ENCODE data around the gene TYW1B. TPM values are rescaled to one million over a fixed set of nuclear protein-coding genes. Genes with fewer than 3 reads are reported as not detected.
"Not testable (repeated sequence)": the region's sequence is repeated elsewhere in the genome, so short reads cannot be mapped to it uniquely, and the experiment has no call there.

Gene TYW1B
- total RNA-seq, 4 donors from 2014 or later, result 2.4 to 7.1 (median 6.1) TPM

DNA sequence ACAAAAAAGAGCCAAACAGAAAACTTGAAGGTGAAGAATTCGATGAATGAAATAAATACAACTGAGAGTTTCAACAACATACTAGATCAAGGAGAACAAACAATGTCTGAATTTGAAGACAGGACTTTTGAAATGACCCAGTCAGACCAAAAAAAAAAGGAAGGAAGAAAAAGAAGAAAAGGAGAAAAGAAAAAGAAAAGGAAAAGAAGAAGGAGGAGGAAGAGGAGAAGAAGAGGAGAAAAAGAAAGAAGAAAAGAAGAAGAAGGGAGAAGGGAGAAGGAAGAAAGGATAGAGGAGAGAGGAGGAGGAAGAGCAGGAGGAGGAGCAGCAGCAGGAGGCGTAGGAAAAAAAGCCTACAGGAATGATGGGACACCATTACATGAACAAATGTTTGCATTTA lies 97.6 kb downstream of the TYW1B start:
- not testable (repeated sequence) for H3K27ac ChIP-seq; H3K4me1 ChIP-seq; H3K4me3 ChIP-seq; H3K27me3 ChIP-seq; DNase-seq (ENCODE audit: low spot score in 2 of 2)
- peaks cover 0 to 20% (median 0%) of the 10 kb centered on the region in 4 donors for H3K9me3 ChIP-seq
- H3K36me3 ChIP-seq, result peaks cover 0 to 42% (median 0%) of the 10 kb centered on the region in 3 donors
- 98 to 100% methylated on average over 2 of the region's 2 CpGs for WGBS, 2 donors

DNA sequence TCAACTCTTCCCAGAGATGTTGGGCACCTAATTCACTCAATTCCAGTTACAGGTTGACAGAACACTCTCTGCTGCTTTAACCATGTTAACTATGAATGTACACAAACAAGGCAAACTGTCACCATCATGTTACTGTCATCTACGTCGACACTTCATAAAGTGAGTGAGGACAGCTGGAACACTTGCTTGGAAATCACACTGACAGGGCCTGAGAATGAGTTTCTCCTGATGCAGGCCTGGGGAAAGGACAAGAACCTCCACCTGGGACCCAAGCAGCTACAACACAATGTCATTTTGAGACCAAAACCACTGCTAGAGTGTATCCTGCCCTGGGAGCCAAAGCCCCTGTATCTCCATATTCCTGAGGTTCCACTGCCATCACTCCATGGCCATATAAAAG lies 98.9 kb downstream of the TYW1B start:
- Histone ChIP-seq H3K36me3 (peaks cover 0 to 32% (median 0%) of the 10 kb centered on the region in 3 donors), H3K9me3 (peaks cover 0 to 13% (median 0%) of the 10 kb centered on the region in 4 donors)
- H3K27ac ChIP-seq; DNase-seq (ENCODE audit: low spot score in 2 of 2); H3K4me1 ChIP-seq; H3K27me3 ChIP-seq; H3K4me3 ChIP-seq: not testable (repeated sequence)
- WGBS, 2 donors, result 97 to 100% methylated on average over 2 of the region's 2 CpGs

DNA sequence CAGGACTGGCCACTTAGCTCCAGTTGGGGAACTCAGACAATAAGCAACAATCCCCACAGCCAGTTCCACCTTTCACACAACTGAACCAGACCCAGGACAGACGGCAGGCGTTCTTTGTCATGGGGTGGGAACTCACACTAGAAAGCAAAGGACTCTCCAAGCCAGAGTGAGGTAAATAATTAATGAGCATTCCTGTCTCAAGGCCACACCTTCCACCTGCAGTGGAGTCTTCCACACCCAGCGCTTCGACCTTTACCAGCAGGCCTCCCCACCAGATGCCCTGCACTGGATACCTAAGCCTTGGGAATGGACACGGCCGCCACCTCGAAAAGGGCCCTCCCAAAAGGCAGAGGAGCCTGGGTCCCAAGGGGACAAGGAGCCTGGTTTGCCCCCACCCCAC lies 105.3 kb downstream of the TYW1B start:
- H3K27me3 ChIP-seq; H3K4me3 ChIP-seq; H3K27ac ChIP-seq; DNase-seq (ENCODE audit: low spot score in 2 of 2); H3K4me1 ChIP-seq; H3K9me3 ChIP-seq: not testable (repeated sequence)
- WGBS, 2 donors, result 82 to 88% methylated on average over 7 of the region's 7 CpGs
- peaks cover 0 to 11% (median 0%) of the 10 kb centered on the region in 3 donors for H3K36me3 ChIP-seq

DNA sequence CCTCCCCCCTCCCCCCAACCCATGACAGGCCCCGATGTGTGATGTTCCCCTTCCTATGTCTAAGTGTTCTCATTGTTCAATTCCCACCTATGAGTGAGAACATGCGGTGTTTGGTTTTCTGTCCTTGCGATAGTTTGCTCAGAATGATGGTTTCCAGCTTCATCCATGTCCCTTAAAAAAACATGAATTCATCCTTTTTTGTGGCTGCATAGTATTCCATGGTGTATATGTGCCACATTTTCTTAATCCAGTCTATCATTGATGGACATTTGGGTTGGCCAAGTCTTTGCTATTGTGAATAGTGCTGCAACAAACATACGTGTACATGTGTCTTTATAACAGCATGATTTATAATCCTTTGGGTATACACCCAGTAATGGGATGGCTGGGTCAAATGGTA lies 107.1 kb downstream of the TYW1B start:
- H3K9me3 ChIP-seq; H3K27ac ChIP-seq; H3K27me3 ChIP-seq; H3K4me3 ChIP-seq; H3K4me1 ChIP-seq; DNase-seq (ENCODE audit: low spot score in 2 of 2); H3K36me3 ChIP-seq: not testable (repeated sequence)
- 97 to 98% methylated on average over 4 of the region's 4 CpGs for WGBS, 2 donors

GRCh38 chr7:72717252-72717774 lies 110.7 kb downstream of the TYW1B start:
- H3K9me3 ChIP-seq; H3K36me3 ChIP-seq; H3K27me3 ChIP-seq; H3K4me1 ChIP-seq; DNase-seq (ENCODE audit: low spot score in 2 of 2); H3K27ac ChIP-seq; H3K4me3 ChIP-seq: not testable (repeated sequence)
- 84 to 90% methylated on average over 6 of the region's 6 CpGs for WGBS, 2 donors

- peaks cover 0 to 33% (median 0%) of the 10 kb centered on the region in 3 donors for H3K36me3 ChIP-seq
- DNase-seq (ENCODE audit: low spot score in 2 of 2); H3K4me3 ChIP-seq; H3K27me3 ChIP-seq; H3K9me3 ChIP-seq; H3K4me1 ChIP-seq; H3K27ac ChIP-seq: not testable (repeated sequence)
- WGBS, 2 donors, result 82 to 96% methylated on average over 3 of the region's 3 CpGs
Measured at GRCh38 chr7:72711927-72712326, 116.1 kb downstream of the TYW1B start.

GRCh38 chr7:72710983-72711382 lies 117.0 kb downstream of the TYW1B start:
- H3K27me3 ChIP-seq, result no peaks in the 10 kb centered on the region
- peaks cover 0 to 33% (median 0%) of the 10 kb centered on the region in 3 donors for H3K36me3 ChIP-seq
- DNase-seq (ENCODE audit: low spot score in 2 of 2), result no peak
- no peaks in the 10 kb centered on the region for H3K4me1 ChIP-seq
- H3K27ac ChIP-seq, result no peak overlapping the region
- 77 to 83% methylated on average over 4 of the region's 4 CpGs for WGBS, 2 donors
- H3K9me3 ChIP-seq, result no peaks in the 10 kb centered on the region
- TF ChIP-seq EP300 (IDR thresholded peaks at IDR 0.05) (no peak), POLR2A (IDR thresholded peaks at IDR 0.05) (no peak), CTCF (IDR thresholded peaks at IDR 0.05) (no peak)
- no peak overlapping the region for H3K4me3 ChIP-seq

DNA sequence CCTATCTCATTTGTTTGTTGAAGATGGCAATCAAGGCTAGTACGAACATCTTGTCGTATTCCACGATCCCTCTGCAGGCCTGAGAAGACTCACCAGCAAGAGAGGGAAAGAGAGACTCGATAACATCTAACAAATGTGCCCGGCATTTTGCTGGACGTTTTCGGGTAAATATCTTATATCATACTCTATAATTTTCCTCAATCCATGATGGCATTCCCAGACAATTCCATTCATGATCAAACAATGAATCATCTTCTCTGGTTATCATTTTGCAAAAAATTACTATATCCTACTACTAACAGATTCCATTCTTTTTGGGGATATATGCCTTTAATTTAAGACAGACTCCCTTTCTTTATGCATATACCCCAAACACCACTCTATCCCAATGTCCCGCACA lies 118.1 kb downstream of the TYW1B start:
- TF ChIP-seq CTCF (IDR thresholded peaks at IDR 0.05) (no peak), POLR2A (IDR thresholded peaks at IDR 0.05) (no peak), EP300 (IDR thresholded peaks at IDR 0.05) (no peak)
- WGBS, 2 donors, result 94 to 96% methylated on average over 8 of the region's 8 CpGs
- Histone ChIP-seq H3K27ac (no peak overlapping the region), H3K9me3 (no peaks in the 10 kb centered on the region), H3K4me3 (no peak overlapping the region), H3K27me3 (no peaks in the 10 kb centered on the region), H3K4me1 (no peaks in the 10 kb centered on the region), H3K36me3 (peaks cover 0 to 34% (median 0%) of the 10 kb centered on the region in 3 donors)
- no peak for DNase-seq (ENCODE audit: low spot score in 2 of 2)

DNA sequence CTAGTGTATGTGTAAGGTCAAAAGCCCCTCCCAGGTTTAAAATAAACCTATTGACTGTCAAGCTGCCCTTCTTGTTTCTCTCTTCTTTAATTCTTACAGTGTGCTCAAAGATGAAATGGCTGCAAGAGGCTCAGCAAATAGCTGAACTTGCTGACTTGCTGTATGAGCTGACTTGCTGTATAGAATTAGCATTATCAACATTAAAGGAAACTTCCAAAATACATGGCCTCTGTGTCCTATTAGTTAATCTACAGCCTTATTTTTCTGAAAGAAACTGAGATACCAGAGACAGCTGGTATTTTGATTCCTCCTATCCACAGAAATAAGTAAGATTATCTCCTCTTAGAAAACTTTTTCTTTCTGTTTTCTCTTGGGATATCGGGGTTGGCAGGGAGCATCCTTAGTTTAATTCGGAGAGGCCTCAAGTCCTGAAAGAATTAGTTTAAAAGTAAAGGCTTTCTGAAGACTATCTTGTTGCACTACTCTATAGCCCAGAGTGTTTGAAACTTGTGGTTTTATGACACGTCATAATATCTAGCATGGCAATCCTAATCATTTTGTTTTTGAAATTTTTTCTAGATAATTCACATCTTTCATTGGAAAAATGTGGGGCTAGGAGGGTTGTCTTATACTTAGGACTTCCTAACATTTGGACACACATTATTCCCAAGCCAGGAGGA lies 119.5 kb downstream of the TYW1B start:
- H3K4me1 ChIP-seq; DNase-seq (ENCODE audit: low spot score in 2 of 2); H3K27ac ChIP-seq; H3K4me3 ChIP-seq; H3K27me3 ChIP-seq; H3K9me3 ChIP-seq: not testable (repeated sequence)
- H3K36me3 ChIP-seq, result peaks cover 0 to 38% (median 0%) of the 10 kb centered on the region in 3 donors
- 51% methylated on average over 3 of the region's 3 CpGs for WGBS, 2 donors

All from tibial nerve (tissue), 4 donors.